ENCODE results near the gene GRIN2C. TPM values are rescaled to one million over a fixed set of nuclear protein-coding genes. Genes with fewer than 3 reads are reported as not detected.
"Not testable (repeated sequence)": the region's sequence is repeated elsewhere in the genome, so short reads cannot be mapped to it uniquely, and the experiment has no call there.

The GRIN2C gene
- 0.45 TPM for total RNA-seq
- long read RNA-seq, partial matches to known transcripts: 0 of 1 reads
- long read RNA-seq, other reads (novel, unspliced or antisense): 1 of 1 reads

DNA sequence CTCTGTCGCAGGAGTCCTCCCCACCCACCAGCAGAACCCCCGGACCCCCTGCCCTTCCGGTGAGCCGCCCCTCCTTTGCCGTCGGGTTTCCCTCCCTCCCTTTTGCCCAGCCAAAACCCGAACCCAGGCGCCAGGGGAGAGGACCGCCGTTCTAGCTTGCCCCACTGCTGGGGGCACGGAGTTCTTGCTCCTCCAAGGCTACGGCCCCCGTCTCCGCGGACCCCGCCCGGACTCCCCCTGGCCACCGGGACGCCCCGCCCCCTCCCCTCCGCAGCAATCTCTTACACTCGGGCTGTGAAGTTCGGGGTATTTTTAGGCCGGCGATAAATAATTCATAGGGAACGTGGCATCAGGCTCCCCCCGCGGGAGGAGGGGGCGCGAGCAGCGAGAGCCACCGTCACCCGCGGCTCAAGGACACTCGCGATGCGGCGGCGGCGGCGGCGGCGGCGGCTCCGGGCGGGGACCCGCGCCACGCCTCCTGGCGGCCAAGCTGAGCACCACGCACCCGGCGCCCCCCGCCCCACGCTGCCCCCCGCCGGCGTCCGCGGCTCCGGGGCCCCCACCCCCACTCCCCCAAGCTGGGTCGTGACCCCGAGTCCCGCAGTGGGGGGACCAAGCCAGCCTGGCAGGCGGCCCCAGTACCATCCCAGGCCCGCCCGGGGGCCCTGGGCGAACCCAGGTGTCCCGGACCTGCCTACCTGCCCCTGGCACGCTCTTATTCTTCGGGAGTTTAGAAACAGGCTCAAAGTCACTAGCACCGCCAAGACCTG lies at the start of gene GRIN2C:
Gene GRIN2C, minus strand, starts transcription at position 427 of the 770 bp plus-strand sequence. CDS start 4,793 bp downstream, outside the sequence.
- no peak for DNase-seq (ENCODE audit: low spot score)

DNA sequence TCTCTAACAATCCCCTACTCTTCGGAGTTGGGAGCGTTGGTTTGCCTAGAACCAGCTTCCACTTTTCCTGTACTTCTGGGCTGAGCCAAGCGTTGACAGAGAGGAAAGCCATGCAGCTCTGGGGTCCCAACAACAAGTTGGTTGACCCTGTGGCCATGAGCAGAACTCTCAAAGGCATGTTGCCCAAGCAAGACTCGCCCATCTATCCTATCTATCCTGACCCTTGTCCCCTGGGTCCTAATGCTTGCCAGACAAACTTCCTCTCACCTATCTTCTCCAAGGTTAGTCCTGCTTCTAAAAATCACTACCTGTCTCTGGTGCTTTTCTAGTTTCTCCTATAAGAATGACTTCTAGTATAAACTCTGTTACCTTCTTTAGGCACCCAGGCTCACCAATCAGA lies 49.4 kb upstream of the GRIN2C start:
- not testable (repeated sequence) for DNase-seq (ENCODE audit: low spot score)

DNA sequence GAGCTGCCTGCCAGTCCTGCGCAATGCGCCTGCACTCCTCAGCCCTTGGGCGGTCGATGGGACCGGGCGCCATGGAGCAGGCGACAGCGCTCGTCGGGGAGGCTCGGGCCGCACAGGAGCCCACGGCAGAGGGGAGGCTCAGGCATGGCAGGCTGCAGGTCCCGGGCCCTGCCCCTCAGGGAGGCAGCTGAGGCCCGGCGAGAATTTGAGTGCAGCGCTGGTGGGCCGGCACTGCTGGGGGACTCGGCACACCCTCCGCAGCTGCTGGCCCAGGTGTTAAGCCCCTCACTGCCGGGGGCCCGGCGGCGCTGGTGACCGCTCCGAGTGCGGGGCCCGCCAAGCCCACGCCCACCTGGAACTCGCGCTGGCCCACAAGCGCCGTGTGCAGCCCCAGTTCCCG lies 47.3 kb upstream of the GRIN2C start:
- no peak for DNase-seq (ENCODE audit: low spot score)

DNA sequence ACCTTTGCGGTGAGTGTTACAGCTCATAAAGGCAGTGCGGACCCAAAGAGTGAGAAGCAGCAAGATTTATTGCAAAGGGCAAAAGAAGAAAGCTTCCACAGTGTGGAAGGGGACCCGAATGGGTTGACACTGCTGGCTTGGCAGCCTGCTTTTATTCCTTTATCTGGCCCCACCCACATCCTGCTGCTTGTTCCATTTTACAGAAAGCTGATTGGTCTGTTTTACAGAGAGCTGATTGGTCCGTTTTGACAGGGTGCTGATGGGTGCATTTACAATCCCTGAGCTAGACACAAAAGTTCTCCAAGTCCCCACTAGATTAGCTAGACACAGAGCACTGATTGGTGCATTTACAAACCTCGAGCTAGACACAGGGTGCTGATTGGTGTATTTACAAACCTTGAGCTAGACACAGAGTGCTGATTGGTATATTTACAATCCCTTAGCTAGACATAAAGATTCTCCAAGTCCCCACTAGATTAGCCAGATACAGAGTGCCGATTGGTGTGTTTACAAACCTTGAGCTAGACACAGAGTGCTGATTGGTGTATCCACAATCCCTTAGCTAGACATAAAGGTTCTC lies 46.6 kb upstream of the GRIN2C start:
- not testable (repeated sequence) for DNase-seq (ENCODE audit: low spot score)

DNA sequence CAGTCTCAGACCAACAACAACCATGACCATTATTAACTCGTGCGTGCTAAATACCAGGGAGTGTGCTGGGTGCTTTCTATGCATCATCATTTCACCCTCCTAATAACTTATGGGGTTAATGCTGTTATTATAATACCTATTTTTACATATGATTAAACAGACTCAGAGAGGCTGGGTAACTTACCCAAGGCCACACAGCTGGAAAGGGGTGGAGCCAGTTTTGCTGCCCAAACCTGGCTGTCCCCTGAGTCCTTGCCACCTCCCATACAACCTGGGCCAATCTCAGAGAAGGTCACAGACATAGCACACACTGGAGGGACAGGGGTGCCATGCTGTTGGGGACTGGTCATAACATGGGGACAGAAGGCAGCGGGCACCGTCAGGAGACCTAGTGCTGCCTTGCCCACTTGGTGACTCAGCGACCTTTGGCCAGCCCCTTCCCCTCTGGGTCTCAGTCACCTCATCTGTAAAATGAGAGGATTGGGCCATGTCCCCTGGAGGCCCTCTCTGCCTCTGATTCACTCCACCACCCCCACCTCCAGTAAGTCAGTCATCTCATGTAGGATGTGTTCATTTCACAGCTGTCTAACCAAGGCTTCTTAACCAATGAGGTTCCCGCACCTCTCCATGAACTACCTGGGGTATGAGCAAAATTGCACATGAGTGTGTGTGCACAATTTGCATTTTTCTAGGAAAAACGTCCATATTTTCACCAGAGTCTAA lies 45.2 kb upstream of the GRIN2C start:
- DNase-seq (ENCODE audit: low spot score): no peak

DNA sequence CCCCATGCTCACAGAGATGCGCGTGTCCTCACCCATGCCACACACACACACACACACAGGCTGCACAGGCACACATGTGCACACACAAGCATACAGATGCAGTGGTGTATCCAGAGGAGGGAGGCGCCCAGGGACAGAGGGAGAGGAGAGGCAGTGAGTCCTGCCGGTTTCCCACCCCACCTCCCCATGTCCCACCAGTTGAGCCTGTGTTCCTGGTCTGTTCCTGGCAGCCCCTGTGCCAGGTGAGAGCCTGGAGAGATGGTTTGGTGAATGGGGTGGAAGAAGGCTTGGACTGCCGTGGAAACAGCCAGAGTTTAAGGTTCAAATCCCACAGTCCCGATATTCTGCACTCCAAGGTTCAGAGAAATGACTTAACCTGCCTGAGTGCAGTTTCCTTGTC lies 44.0 kb upstream of the GRIN2C start:
- no peak for DNase-seq (ENCODE audit: low spot score)

DNA sequence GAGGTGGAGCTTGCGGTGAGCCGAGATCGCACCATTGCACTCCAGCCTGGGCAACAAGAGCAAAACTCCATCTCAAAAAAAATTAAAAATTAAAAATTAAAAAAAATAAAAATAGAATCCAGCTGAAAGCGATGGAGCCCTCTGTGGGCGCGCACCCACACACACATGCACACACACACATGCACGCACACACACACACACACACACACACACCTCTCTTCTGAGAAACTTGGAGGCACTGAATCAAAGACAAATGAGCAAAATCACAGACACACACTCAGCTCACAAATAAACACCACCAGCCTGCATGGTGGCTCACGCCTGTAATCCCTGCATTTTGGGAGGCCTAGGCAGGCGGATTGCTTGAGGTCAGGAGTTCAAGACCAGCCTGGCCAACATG lies 43.3 kb upstream of the GRIN2C start:
- DNase-seq (ENCODE audit: low spot score): no peak

DNA sequence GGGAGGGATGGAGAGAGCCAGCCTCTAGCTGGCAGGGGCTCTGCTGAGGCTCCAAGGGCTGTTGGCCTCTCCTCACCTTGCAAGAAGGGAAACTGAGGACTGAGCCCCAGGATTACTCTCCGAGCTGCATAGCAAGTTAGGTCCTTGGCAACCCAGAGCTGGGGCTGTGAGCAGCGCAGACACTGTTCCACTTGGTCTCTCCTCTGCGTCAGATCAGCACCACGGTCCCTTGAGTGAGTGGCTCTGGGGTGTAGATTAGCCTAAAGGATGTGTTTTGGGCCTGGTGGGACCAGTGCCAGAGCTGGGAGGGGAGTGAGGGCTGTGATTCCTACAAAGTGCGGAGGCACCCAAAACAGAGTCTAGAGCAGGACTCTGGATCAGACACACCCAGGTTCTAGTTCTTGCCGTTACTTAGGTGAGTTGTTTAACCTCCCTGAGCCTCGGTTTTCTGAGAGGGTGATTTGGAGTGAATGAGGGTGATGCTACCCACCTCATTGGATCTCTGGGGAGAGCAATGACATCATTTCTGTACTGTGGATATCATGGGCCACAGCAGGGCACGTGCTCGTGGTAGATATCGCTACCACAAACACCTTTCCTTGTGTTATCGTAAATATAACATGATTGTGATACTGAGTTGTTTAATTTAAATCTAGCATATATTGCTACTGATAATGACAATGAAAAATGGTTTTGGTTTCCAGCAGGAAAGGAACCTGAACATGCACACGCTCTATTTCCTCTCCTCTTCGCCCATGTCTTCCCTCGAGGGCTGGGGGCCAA lies 41.9 kb upstream of the GRIN2C start:
- DNase-seq (ENCODE audit: low spot score): no peak

DNA sequence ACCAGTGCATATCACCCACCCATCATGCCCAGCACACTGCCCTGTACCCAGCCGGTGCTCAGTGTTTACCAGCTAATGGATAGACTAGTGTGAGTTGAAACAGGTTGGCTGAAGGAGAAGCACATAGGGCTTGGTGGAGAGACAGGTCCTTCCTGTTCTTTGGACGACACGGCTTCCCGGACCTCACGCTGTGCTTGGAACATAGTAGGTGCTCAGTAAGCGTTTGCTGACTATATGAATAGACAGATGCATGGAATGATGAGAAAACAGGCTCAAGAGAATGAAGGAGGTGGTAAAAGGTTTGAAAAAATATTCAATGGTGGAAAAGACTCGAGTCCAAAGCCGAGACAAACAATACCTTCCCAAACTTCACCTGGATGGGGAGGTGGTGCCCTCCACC lies 40.5 kb upstream of the GRIN2C start:
- DNase-seq (ENCODE audit: low spot score): no peak

DNA sequence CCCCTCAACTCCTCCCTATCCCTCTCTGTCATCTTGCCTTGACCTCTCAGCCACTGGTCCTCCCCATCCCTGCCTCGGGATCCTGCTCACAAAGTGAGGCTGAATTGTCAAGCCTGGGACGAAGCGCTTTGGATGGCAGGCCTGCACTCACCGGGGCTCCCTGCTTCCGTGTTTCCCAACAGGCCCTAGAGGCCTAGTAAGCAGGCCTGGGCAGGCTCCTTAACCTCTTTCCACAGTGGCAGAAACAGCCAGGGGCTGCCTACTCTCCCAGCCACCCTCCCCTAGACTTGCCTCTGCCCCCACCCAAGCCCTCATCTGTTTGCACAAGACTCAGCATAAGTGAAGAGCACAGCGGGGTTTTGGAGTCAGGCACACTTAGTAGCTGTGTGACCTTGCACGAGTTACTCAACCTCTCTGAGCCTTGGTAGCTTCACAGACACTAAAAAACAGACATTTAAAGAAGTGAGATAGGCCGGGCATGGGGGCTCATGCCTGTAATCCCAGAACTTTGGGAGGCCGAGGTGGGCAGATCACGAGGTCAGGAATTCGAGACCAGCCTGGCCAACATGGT lies 38.8 kb upstream of the GRIN2C start:
- DNase-seq (ENCODE audit: low spot score): no peak

DNA sequence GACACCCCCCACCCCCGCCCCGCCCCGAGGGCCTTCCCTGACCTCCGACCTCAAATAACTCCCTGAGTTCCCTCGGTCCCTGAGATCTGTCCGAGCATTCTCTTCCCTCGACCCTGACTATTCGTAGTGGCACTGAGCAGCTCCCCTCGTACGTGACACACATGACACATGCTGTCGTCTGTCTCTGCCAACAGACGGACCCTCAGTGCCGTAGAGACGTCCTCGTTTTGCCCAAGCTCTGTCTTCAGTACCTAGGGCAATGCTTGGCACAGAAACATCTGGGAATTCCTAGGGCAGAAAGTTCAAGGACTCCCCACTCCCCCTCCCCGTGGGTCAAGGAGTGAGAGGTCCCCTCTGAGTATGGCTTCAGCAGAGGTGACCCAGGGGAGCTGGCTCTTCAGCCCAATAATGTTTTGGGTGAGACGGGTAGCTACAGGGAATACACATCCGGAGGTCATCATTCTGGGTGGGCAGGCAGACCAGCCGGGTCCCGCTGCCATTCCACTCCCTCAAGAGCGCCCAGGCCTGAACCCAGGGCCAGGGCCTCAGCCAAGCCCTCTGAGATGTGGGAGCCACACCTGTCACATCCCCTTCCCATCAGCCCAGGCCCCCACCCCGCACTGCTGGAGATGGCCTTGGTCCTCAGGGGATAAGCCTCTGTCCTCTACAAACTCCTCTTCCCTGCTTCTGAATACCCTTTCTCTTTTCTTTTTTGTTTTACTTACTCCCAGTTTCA lies 34.4 kb upstream of the GRIN2C start:
- no peak for DNase-seq (ENCODE audit: low spot score)

DNA sequence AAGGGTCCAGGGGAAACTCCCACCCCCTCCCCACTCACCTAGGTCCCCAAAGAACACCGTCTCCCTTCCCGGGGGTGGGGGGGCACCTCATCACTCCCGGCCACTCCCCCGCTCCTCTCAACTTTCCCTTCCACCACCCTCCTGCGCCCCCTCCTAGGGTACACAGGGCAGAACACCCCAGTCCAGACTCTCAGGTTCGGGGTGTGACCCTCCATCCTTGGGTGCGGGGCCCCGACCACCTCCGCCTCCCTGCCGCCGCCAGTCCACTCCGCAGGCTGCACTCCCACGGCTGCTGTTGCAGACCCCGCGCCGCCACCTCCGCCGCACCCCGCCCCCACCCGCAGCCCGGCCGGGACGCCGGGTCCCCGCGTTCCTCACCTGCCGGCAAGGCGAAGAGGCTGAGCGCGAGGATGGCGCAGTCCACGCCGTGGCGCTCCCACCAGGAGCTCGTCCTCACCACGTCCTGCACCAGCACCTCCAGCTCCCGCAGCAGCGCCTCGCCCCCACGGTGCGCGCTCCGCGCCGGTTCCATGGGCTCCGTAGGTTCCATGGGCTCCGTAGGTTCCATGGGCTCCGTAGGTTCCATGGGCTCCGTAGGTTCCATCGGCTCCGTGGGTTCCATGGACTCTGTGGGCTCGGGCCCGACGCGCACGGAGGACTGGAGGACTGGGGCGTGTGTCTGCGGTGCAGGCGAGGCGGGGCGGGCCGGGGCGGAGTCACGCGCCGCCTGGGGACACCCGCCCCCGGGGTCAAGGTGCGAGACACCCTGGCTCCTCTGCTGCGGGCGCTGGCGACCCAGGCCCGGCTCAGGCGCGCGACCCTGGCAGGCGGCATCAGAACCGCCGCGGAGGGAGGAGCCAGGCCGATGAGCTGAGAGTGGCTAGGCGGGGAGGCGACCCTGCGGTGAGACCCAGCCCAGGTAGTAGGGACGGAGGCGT lies 33.6 kb upstream of the GRIN2C start, which contains the start of gene FADS6:
Gene FADS6, minus strand, starts transcription at position 660 of the 938 bp plus-strand sequence. Its CDS starts 38 bp downstream, at position 622.
- DNase-seq (ENCODE audit: low spot score): no peak

DNA sequence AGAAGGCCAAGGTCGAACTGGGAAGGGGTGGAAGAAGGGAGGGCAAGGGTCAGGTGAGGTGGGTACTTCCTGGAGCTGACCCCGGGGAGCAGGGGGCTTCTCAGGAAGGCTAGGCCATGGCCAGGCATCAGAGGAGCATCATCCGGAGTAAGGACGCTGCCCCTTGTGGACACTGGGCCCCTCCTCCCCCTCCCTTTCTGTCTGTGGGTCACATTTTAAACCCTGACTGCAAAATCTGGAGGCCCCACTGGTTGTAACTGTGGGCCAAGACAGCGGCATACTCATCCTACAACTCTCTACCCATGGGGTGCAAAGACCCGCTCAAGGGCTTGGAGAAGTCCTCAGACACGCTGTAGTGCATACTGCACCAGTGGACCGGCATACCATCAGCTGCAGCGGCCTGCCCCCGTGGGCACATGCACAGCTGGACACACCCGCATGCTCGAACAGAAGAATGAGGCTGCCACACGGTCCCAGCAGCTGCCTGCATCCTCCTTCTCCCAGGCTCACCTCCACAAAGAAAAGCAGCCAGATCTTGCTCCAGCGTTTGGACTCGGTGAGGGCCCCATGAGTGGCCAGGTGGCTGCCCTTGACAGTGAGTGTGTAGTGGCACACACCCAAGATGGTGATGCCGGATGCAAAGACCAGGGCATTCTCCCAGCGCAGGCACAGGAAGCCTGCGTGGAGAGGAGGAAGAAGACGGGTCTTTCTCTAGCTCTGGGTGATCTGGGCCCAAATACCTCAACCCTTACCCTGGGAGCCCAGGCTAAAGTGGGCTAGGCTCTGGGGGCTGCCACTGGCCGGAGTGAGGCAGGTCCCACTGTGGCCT lies 32.5 kb upstream of the GRIN2C start:
- DNase-seq (ENCODE audit: low spot score): no peak

DNA sequence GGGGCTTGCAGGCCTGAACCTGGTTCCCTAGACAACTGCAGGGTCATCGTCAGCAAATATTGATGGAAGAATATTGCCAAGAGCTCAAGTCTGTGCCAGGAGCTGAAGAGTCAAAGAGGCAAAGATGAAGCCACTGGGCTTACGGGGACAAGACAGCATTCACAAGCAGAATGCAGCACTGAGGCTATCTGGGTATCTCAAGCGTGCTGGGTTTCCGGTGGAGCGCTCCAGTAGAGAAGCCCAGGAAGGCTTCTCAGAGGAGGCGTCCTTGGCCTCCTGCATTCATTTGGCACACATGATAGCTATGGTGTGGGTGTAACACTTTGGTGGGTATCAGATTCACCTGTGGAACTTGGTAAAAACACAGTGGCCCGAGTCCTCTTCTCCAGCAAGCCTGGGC lies 30.9 kb upstream of the GRIN2C start:
- no peak for DNase-seq (ENCODE audit: low spot score)

DNA sequence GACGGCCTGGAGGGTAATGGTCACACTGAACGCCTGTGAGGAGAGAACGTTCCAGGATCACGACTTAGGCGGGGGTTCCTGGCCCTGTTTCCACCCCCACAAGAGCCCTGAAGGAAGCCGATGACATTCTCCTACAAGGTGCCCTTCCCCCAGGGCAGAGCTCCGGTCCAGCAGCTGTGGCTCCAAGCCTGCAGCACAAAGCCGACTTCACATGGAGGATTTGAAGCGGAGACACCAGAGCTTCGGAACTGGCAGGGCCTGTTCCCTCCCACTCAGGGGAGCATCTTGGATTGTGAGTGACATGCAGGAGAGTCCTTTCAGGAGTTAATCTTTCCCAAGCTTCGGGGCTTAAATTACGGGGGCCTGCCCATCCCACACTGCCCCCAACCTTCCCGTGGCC lies 28.8 kb upstream of the GRIN2C start:
- no peak for DNase-seq (ENCODE audit: low spot score)

DNA sequence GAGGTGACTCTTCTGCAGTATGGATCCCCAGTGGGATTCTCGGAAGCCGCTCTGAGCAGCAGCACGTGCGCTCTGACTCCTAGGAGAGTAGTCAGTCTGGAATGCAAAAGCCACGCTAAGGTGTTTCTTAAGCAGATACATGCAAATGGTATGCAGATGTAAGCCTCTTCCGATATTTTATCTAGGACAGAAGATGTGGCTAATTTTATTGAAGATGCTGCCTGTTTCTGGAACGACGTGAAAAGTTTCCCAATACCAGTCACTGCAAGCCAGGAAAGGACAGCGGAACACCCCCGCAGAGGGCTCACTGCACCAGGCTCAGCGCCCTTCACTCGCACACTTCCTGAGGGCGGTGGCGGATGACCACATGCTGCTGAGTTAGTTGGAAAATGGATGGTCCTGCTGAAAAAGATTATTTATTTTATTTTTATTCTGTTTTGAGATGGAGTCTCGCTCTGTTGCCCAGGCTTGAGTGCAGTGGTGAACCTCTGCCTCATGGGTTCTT lies 23.6 kb upstream of the GRIN2C start:
- no peak for DNase-seq (ENCODE audit: low spot score)

DNA sequence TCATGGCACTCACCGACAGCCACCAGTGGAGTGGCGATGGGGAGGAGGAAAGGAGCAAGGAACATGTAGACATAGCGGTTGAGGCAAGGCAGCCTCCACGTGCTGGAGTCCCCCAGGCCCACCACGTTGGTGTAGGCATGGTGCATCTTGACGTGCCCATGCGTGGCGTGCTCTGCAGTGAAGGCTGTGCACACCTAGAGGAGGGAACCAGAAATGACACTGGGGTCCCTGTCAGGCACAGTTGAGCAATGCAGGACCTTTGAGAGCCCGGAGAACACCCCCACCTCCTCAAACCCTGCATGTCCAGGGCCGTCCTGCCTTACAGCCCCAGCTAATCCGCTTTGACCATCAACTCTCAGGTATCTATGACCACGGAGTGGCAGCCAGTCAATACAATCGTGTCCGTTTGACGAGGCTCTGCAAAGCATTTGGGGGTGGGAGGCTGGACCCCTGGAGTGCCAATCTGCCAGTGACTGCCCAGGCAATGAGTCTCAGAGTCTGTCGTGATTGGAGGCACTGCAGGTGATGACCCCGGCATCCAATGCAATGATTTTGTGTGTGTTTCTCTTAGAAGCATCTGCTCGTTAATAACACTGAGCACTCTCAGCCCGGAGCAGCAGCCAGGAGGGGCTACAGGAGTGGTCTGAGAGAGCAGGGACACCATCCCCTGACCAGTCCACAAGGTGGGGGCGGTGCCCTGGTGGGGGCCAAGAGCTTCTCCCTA lies 23.0 kb upstream of the GRIN2C start:
- DNase-seq (ENCODE audit: low spot score): no peak
